HEK293T (cell line): ENCODE data around the gene HMX2.
"Not testable (repeated sequence)": the region's sequence is repeated elsewhere in the genome, so short reads cannot be mapped to it uniquely, and the experiment has no call there.

Source experiments
- ARNT ChIP-seq: fragments of 450-650 bp; IDR thresholded peaks from 2 replicates; pipeline ENCODE4 v1.6.1; 2017; ENCODE audit warnings: mild to moderate bottlenecking
- FOXK2 ChIP-seq: fragments of 450-650 bp; IDR thresholded peaks from 2 replicates; pipeline ENCODE4 v1.6.1; 2016; ENCODE audit warnings: mild to moderate bottlenecking
- LEF1 ChIP-seq: fragments of 450-650 bp; IDR thresholded peaks from 2 replicates; pipeline ENCODE4 v1.6.1; 2017; ENCODE audit warnings: mild to moderate bottlenecking, borderline replicate concordance
- SP1 ChIP-seq: fragments of 450-650 bp; IDR thresholded peaks from 2 replicates; pipeline ENCODE4 v1.6.1; 2017

DNA sequence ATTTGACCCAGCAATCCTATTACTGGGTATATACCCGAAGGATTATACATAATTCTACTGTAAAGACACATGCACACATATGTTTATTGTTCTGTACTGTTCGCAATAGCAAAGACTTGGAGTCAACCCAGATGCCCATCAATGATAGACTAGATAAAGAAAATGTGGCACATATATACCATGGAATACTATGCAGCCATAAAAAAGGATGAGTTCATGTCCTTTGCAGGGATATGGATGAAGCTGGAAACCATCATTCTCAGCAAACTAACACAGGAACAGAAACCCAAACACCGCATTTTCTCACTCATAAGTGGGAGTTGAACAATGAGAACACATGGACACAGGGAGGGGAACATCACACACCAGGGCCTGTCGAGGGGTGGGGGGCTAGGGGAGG is 30.5 kb downstream of the HMX2 start:
- TF ChIP-seq ARNT, LEF1, SP1, FOXK2: not testable (repeated sequence)
